Endothelial cell of umbilical vein (primary cell): Measurements from ENCODE around the gene ADCYAP1R1. TPM values are rescaled to one million over a fixed set of nuclear protein-coding genes. Genes with fewer than 3 reads are reported as not detected.

Source experiments
- BruUV-seq: library from RNA; stranded (reverse); fragments of 400-500 nt; replicated peaks from 2 replicates; lab custom pipeline; 2021; lab: Mats Ljungman, UMichigan
- CTCF ChIA-PET: fragments of 300-600, 350-600 bp; sonication (Branson Sonifier 250); formaldehyde crosslinking; loops from one replicate; lab custom pipeline; 2021; ENCODE audit warnings: antibody characterized with exemption, inconsistent platforms; lab: Charles Lee
- POLR2A ChIA-PET: fragments of 300-600, 350-600 bp; sonication (Branson Sonifier 250); formaldehyde crosslinking; loops from one replicate; lab custom pipeline; 2021; ENCODE audit warnings: antibody characterized with exemption, inconsistent platforms; lab: Charles Lee
- DNase-seq: peaks from one replicate; pipeline ENCODE4 v3.0.0-alpha.2; 2011; ENCODE audit warnings: low read depth, low spot score
- FAIRE-seq: peaks from 2 replicates; lab custom pipeline; 2011; peaks lifted over from hg19 to GRCh38; lab: Jason Lieb, UNC
- H2AFZ ChIP-seq: 2 replicates; pipeline ENCODE4 v1.6.0; 2012; ENCODE audit warnings: low read depth, low read length, control low read depth, inconsistent platforms
- H3K27ac ChIP-seq: 2 replicates; pipeline ENCODE4 v1.5.1; 2011; ENCODE audit warnings: low read depth, mild to moderate bottlenecking, control low read depth, low read length, moderate library complexity; ENCODE audit not compliant: insufficient read depth
- H3K27me3 ChIP-seq, 2 experiments: 2 replicates each; pipeline versions ENCODE4 v1.6.0 to v1.6.1; 2011; ENCODE audit warnings: low read length in 2 of 2, mixed read lengths in 1 of 2; ENCODE audit not compliant: control insufficient read depth in 2 of 2, insufficient read depth in 2 of 2
- H3K36me3 ChIP-seq, 2 experiments: 2 replicates in 1 of 2; 3 replicates in 1 of 2; pipeline ENCODE4 v1.5.1; 2011; ENCODE audit warnings: low read length in 2 of 2, mild to moderate bottlenecking in 1 of 2, moderate library complexity in 1 of 2; ENCODE audit not compliant: control insufficient read depth in 2 of 2, insufficient read depth in 2 of 2; ENCODE audit errors: extremely low read depth in 1 of 2
- H3K4me1 ChIP-seq: 3 replicates; pipeline ENCODE4 v1.5.1; 2011; ENCODE audit warnings: mild to moderate bottlenecking, low read length; ENCODE audit not compliant: control insufficient read depth, insufficient read depth; ENCODE audit errors: extremely low read depth
- H3K4me2 ChIP-seq: 2 replicates; pipeline ENCODE4 v1.6.1; 2011; ENCODE audit warnings: low read length, control low read depth, mixed read lengths; ENCODE audit not compliant: insufficient read depth
- H3K4me3 ChIP-seq, 3 experiments: fragments of 200-600 bp in 1 of 3; sonication (generic), shearing (Covaris generic) in 1 of 3; replicated peaks in 1 of 3; 2 replicates each; pipeline ENCODE4 v1.5.1; 2011 to 2016; ENCODE audit warnings: control low read depth in 3 of 3, low read length in 3 of 3, mild to moderate bottlenecking in 2 of 3, inconsistent platforms in 1 of 3, low read depth in 1 of 3, moderate library complexity in 1 of 3; ENCODE audit not compliant: insufficient read depth in 1 of 3
- H3K79me2 ChIP-seq: 2 replicates; pipeline ENCODE4 v1.6.0; 2012; ENCODE audit warnings: low read length, inconsistent platforms; ENCODE audit not compliant: control insufficient read depth, insufficient read depth
- H3K9ac ChIP-seq: replicated peaks from 2 replicates; pipeline ENCODE3; 2011; ENCODE audit warnings: low read length, control low read depth; ENCODE audit not compliant: insufficient read depth; ENCODE audit errors: extremely low read depth
- H3K9me1 ChIP-seq: replicated peaks from 3 replicates; pipeline ENCODE4 v1.6.0; 2011; ENCODE audit warnings: mild to moderate bottlenecking, low read length; ENCODE audit not compliant: control insufficient read depth, insufficient read depth; ENCODE audit errors: extremely low read depth
- H3K9me3 ChIP-seq: replicated peaks from 2 replicates; pipeline ENCODE4 v1.5.1; 2012; ENCODE audit warnings: low read length, inconsistent platforms; ENCODE audit not compliant: control insufficient read depth, insufficient read depth
- H4K20me1 ChIP-seq: replicated peaks from 2 replicates; pipeline ENCODE3; 2011; ENCODE audit warnings: mild to moderate bottlenecking, low read length; ENCODE audit not compliant: control insufficient read depth, insufficient read depth; ENCODE audit errors: extremely low read depth
- CTCF ChIP-seq, 2 donors: IDR thresholded peaks; 1 replicate in 1 of 2; 2 replicates in 1 of 2; pipeline ENCODE4 v1.5.1; 2011; ENCODE audit warnings: low read length in 2 of 2, mild to moderate bottlenecking in 2 of 2, moderate library complexity in 2 of 2, control low read depth in 1 of 2, inconsistent platforms in 1 of 2, low read depth in 1 of 2; ENCODE audit not compliant: insufficient read depth in 1 of 2; ENCODE audit errors: extremely low read depth in 1 of 2
- EZH2 ChIP-seq: IDR thresholded peaks from 2 replicates; pipeline ENCODE4 v1.6.1; 2012; ENCODE audit warnings: borderline replicate concordance, low read depth, mild to moderate bottlenecking, moderate library complexity, low read length, inconsistent platforms; ENCODE audit not compliant: severe bottlenecking
- FOS ChIP-seq: IDR thresholded peaks from 2 replicates; pipeline ENCODE4 v1.6.1; 2011; ENCODE audit warnings: mild to moderate bottlenecking, low read length, moderate library complexity, borderline replicate concordance; ENCODE audit not compliant: insufficient read depth
- GATA2 ChIP-seq: IDR thresholded peaks from 2 replicates; pipeline ENCODE4 v1.7.0; 2011; ENCODE audit warnings: low read depth, mild to moderate bottlenecking, moderate library complexity, mixed read lengths, low read length; ENCODE audit not compliant: insufficient read length, insufficient read depth
- JUN ChIP-seq: IDR thresholded peaks from 2 replicates; pipeline ENCODE4 v1.6.1; 2011; ENCODE audit warnings: borderline replicate concordance, low read depth; ENCODE audit not compliant: insufficient read length, insufficient read depth
- MAX ChIP-seq: IDR thresholded peaks from 2 replicates; pipeline ENCODE4 v1.6.1; 2011; ENCODE audit not compliant: insufficient read depth, insufficient read length
- MYC ChIP-seq: IDR thresholded peaks from one replicate; pipeline ENCODE4 v1.6.1; 2011; ENCODE audit warnings: mild to moderate bottlenecking, low read depth, low read length
- POLR2A ChIP-seq: IDR thresholded peaks from 2 replicates; pipeline ENCODE4 v1.6.1; 2012; ENCODE audit warnings: low read depth, mild to moderate bottlenecking, control low read depth, low read length
- POLR2AphosphoS5 ChIP-seq: IDR thresholded peaks from 2 replicates; pipeline ENCODE4 v1.6.1; 2012; ENCODE audit warnings: low read depth, mild to moderate bottlenecking, control low read depth, low read length, moderate library complexity; ENCODE audit not compliant: insufficient read depth
- dilution Hi-C: fragments of 300-500 bp; cut with MboI; formaldehyde crosslinking; loops from one replicate; pipeline ENCODE4 v1.15.0; 2019; ENCODE audit warnings: low sequenced_read_pairs; ENCODE audit not compliant: extremely low pct_ligation_motif_present
- intact Hi-C: fragments of 100-400 bp; cut with micrococcal nuclease; formaldehyde crosslinking; loops from one replicate; pipeline ENCODE4 v1.10.0; 2022
- polyA plus RNA-seq, 4 experiments: library from polyadenylated mRNA; depleted of rRNA in 3 of 4; stranded (reverse) in 3 of 4; unstranded in 1 of 4; fragments of >200 nt; gene quantifications; 2 replicates each; pipeline versions ENCODE4 v1.2.1 to v1.2.3, GENCODE V29; 2011 to 2012; ENCODE audit warnings: missing spikeins in 1 of 4
- total RNA-seq: library from RNA; stranded (reverse); gene quantifications from 2 replicates; pipeline ENCODE4 v1.2.3, GENCODE V29; 2021

ADCYAP1R1 gene
- total and polyA plus RNA-seq, 2 donors (not counting 3 experiments of a cell fraction or from before 2014, with no cell fraction given): 0.04 TPM; not detected in 1

- Histone ChIP-seq H3K9me3 (no peaks in the 10 kb centered on the region), H4K20me1 (no peaks in the 10 kb centered on the region), H3K27ac (no peak overlapping the region), H3K4me2 (no peak overlapping the region), H3K9me1 (no peaks in the 10 kb centered on the region), H3K79me2 (no peaks in the 10 kb centered on the region), H2AFZ (no peak overlapping the region), H3K27me3 (peaks cover 0 to 17% of the 10 kb centered on the region in 2 experiments), H3K4me3 (no peak overlapping the region), H3K9ac (no peak overlapping the region), H3K4me1 (no peaks in the 10 kb centered on the region), H3K36me3 (no peaks in the 10 kb centered on the region)
- no peak for FAIRE-seq
- POLR2A ChIA-PET: interaction anchor here (1.2 kb wide), 1 partner anchor 136 kb away, joined by 3 read pairs; no protein-coding TSS in a partner anchor
- TF ChIP-seq MAX (no peak), FOS (no peak), JUN (no peak), POLR2A (no peak), EZH2 (no peak), GATA2 (no peak), MYC (no peak), CTCF (IDR thresholded peaks at IDR 0.05; ENCODE audit: extremely low read depth in 1 of 2, insufficient read depth in 1 of 2, low read depth in 1 of 2, low read length in 2 of 2) (no peak), POLR2AphosphoS5 (no peak)
- dilution Hi-C loops: no loop called here
- no peak for DNase-seq
- CTCF ChIA-PET: interaction anchor here (2.0 to 13.1 kb wide), 11 partner anchors 13 to 322 kb away, joined by 11 to 1079 read pairs (median 42); no protein-coding TSS in a partner anchor
- BruUV-seq: no TSS peak
- intact Hi-C loops: loop anchor here (5.0 kb wide), 1 partner anchor 379 kb away; no protein-coding TSS in a partner anchor
Observed at GRCh38 chr7:31120800-31121513, 68.8 kb downstream of the ADCYAP1R1 start.
